HepG2 (cell line): ENCODE measurements around the gene FCMR. TPM values are rescaled to one million over a fixed set of nuclear protein-coding genes. Genes with fewer than 3 reads are reported as not detected.

Experiments
- ATAC-seq: fragments of 200-7000 bp; cut with Tn5 transposase; 3 replicates; pipeline ENCODE4 v1.9.1; 2020; ENCODE audit warnings: mild to moderate bottlenecking, moderate library complexity
- BruUV-seq: library from RNA; stranded (reverse); fragments of 400-500 nt; replicated peaks from 2 replicates; lab custom pipeline; 2021; lab: Mats Ljungman, UMichigan
- CTCF ChIA-PET: fragments of 300-600 bp; formaldehyde crosslinking; extraction: SDS; loops from one replicate; lab custom pipeline; 2021; ENCODE audit warnings: low total read pairs, inconsistent platforms, low intra/inter-chr PET ratio; lab: Yijun Ruan, JAX
- POLR2A ChIA-PET: fragments of 350-600 bp; sonication (Branson Sonifier 250); formaldehyde crosslinking; loops from one replicate; lab custom pipeline; 2020; ENCODE audit warnings: antibody characterized with exemption, inconsistent platforms; lab: Yijun Ruan, JAX
- DNase-seq: peaks from one replicate; pipeline ENCODE4 v3.0.0-alpha.2; 2015; ENCODE audit warnings: low spot score
- FAIRE-seq: peaks from 3 replicates; lab custom pipeline; 2011; peaks lifted over from hg19 to GRCh38; lab: Jason Lieb, UNC
- H2AFZ ChIP-seq: one replicate; pipeline ENCODE4 v1.6.1; 2011; ENCODE audit warnings: low read length, inconsistent platforms
- H3K27ac ChIP-seq: fragments of 300-600 bp; 3 replicates; pipeline ENCODE4 v1.8.0; 2011; ENCODE audit warnings: mixed run types, mild to moderate bottlenecking, mixed read lengths, low read length, inconsistent platforms; ENCODE audit not compliant: insufficient read depth; ENCODE audit errors: extremely low read length
- H3K27me3 ChIP-seq, 2 experiments: fragments of 200-600 bp in 1 of 2; 2 replicates in 1 of 2; 3 replicates in 1 of 2; pipeline versions ENCODE4 v1.6.0 to v1.8.0; 2011; ENCODE audit warnings: low read length in 2 of 2, mild to moderate bottlenecking in 2 of 2, moderate library complexity in 2 of 2, inconsistent platforms in 1 of 2; ENCODE audit not compliant: insufficient read depth in 2 of 2, control insufficient read depth in 1 of 2
- H3K36me3 ChIP-seq, 2 experiments: fragments of 200-600 bp in 1 of 2; replicated peaks in 1 of 2; 2 replicates in 1 of 2; 3 replicates in 1 of 2; pipeline versions ENCODE4 v1.5.1 to v1.8.0; 2011; ENCODE audit warnings: low read length in 2 of 2, inconsistent platforms in 1 of 2; ENCODE audit not compliant: insufficient read depth in 2 of 2, control insufficient read depth in 1 of 2
- H3K4me1 ChIP-seq: 2 replicates; pipeline ENCODE4 v1.5.1; 2012; ENCODE audit warnings: low read length, inconsistent platforms; ENCODE audit not compliant: insufficient read depth
- H3K4me2 ChIP-seq: 2 replicates; pipeline ENCODE4 v1.6.0; 2011; ENCODE audit warnings: low read depth, low read length, inconsistent platforms
- H3K4me3 ChIP-seq, 3 experiments: fragments of 200-600 bp in 1 of 3; sonication (generic), shearing (Covaris generic) in 1 of 3; replicated peaks in 1 of 3; 2 replicates each; pipeline ENCODE4 v1.5.1; 2011 to 2016; ENCODE audit warnings: low read length in 3 of 3, inconsistent platforms in 2 of 3, low read depth in 2 of 3, mild to moderate bottlenecking in 2 of 3, control low read depth in 1 of 3, mixed read lengths in 1 of 3; ENCODE audit not compliant: insufficient read depth in 1 of 3
- H3K79me2 ChIP-seq: one replicate; pipeline ENCODE4 v1.6.1; 2011; ENCODE audit warnings: low read length, inconsistent platforms; ENCODE audit not compliant: insufficient read depth
- H3K9ac ChIP-seq: 2 replicates; pipeline ENCODE4 v1.6.0; 2011; ENCODE audit warnings: mild to moderate bottlenecking, low read depth, low read length, inconsistent platforms; ENCODE audit not compliant: insufficient read depth
- H3K9me3 ChIP-seq: 2 replicates; pipeline ENCODE4 v1.5.1; 2012; ENCODE audit warnings: mild to moderate bottlenecking, low read length
- H4K20me1 ChIP-seq: 2 replicates; pipeline ENCODE4 v1.6.0; 2011; ENCODE audit warnings: inconsistent platforms, mild to moderate bottlenecking, low read length, moderate library complexity; ENCODE audit not compliant: insufficient read depth
- EZH2 ChIP-seq: conservative IDR thresholded peaks from 2 replicates; pipeline ENCODE4 v1.6.1; 2012; ENCODE audit warnings: mild to moderate bottlenecking, low read depth, low read length, moderate library complexity
- HNRNPK ChIP-seq: fragments of 200-400 bp; formaldehyde crosslinking; IDR thresholded peaks from 2 replicates; pipeline ENCODE4 v1.6.1; 2018; ENCODE audit warnings: low read length, low read depth, moderate library complexity, mild to moderate bottlenecking; ENCODE audit not compliant: poor library complexity, severe bottlenecking
- KDM2A ChIP-seq: sonication (generic); formaldehyde crosslinking; IDR thresholded peaks from 2 replicates; pipeline ENCODE4 v1.4.0; 2020; ENCODE audit warnings: low read depth, missing genetic modification reagents, borderline replicate concordance
- NCOR1 ChIP-seq: fragments of 200-600 bp; sonication (generic); IDR thresholded peaks from 2 replicates; pipeline ENCODE4 v1.7.0; 2017; ENCODE audit warnings: antibody characterized with exemption, low read length, borderline replicate concordance
- PBX3 ChIP-seq: sonication (generic); formaldehyde crosslinking; IDR thresholded peaks from 2 replicates; pipeline ENCODE4 v1.8.1; 2023; ENCODE audit warnings: missing genetic modification reagents, inconsistent platforms, borderline replicate concordance
- ZNF652 ChIP-seq: IDR thresholded peaks from 2 replicates; pipeline ENCODE4 v1.6.1; 2016; ENCODE audit warnings: low read depth, borderline replicate concordance
- ZNF674 ChIP-seq: sonication (generic); formaldehyde crosslinking; IDR thresholded peaks from 2 replicates; pipeline ENCODE4 v1.5.0; 2020; ENCODE audit warnings: low read depth, mild to moderate bottlenecking, missing genetic modification reagents
- ZNF850 ChIP-seq: sonication (generic); formaldehyde crosslinking; conservative IDR thresholded peaks from 2 replicates; pipeline ENCODE4 v1.9.0; 2021; ENCODE audit warnings: mild to moderate bottlenecking, missing genetic modification reagents
- ZSCAN22 ChIP-seq: sonication (generic); formaldehyde crosslinking; IDR thresholded peaks from 2 replicates; pipeline ENCODE4 v1.4.0; 2020; ENCODE audit warnings: mild to moderate bottlenecking, missing genetic modification reagents
- WGBS: methylation state at CpG from one replicate; pipeline ENCODE4 v1.1.6; 2017; ENCODE audit warnings: low lambda C conversion rate; 5-methylcytosine and 5-hydroxymethylcytosine counted together
- in situ Hi-C: cut with HindIII; loops from 2 replicates; pipeline ENCODE4 v1.10.0; 2017; ENCODE audit warnings: low pct_unique_long_range_greater_than_20kb; ENCODE audit not compliant: extremely low pct_ligation_motif_present
- intact Hi-C: fragments of 100-400 bp; cut with micrococcal nuclease; formaldehyde crosslinking; loops from one replicate; pipeline ENCODE4 v1.10.0; 2022; ENCODE audit not compliant: unreplicated experiment
- polyA plus RNA-seq, 8 experiments: library from polyadenylated mRNA; depleted of rRNA in 3 of 8; stranded (reverse) in 7 of 8; unstranded in 1 of 8; fragments of >200 nt; fragmentation: Illumina TruSeq in 4 of 8; extraction: Trizol in 4 of 8; gene quantifications; 2 replicates each; pipeline versions ENCODE4 v1.2.1 to v1.2.3, GENCODE V29; 2011 to 2016; ENCODE audit warnings: low read depth in 4 of 8, missing spikeins in 1 of 8, mixed read lengths in 1 of 8; ENCODE audit not compliant: insufficient read depth in 1 of 8
- total RNA-seq, 5 experiments: library from RNA; depleted of rRNA; stranded (reverse); fragments of >200 nt; fragmentation: Illumina TruSeq; extraction: Trizol; gene quantifications; 2 replicates each; pipeline ENCODE4 v1.2.3, GENCODE V29; 2016; ENCODE audit warnings: low read depth in 1 of 5
- TF ChIP-seq, protein P1 (sequence below): sonication (generic); formaldehyde crosslinking; IDR thresholded peaks from 2 replicates; pipeline ENCODE4 v1.8.0; 2022; ENCODE audit warnings: missing genetic modification reagents, mild to moderate bottlenecking, borderline replicate concordance
- TF ChIP-seq, protein P2 (sequence below): sonication (generic); formaldehyde crosslinking; IDR thresholded peaks from 2 replicates; pipeline ENCODE4 v1.9.0; 2021; ENCODE audit warnings: missing genetic modification reagents, mild to moderate bottlenecking, borderline replicate concordance

FCMR gene
- total and polyA plus RNA-seq, 2 of the 13 experiments (the other 11 are each of a cell fraction or from before 2014, with no cell fraction given): not detected

GRCh38 chr1:206909883-206910318 lies 11.8 kb downstream of the FCMR start:
- FAIRE-seq (no peak), DNase-seq (no peak), ATAC-seq (peak; percentile 8; the same call in 1 of the 3 replicates)
- intact Hi-C loops (loop anchor here (1.0 to 5.0 kb wide), 4 partner anchors 43 to 276 kb away; partner anchors contain the start of gene IL20), in situ Hi-C loops (loop anchor here (5.0 to 25.0 kb wide), 2 partner anchors 173 to 273 kb away; partner anchors contain the start of gene DYRK3)
- H2AFZ ChIP-seq: no peak overlapping the region
- 44% methylated on average over 10 of the region's 14 CpGs for WGBS
- POLR2A ChIA-PET: no interaction called here
- H3K36me3 ChIP-seq: no peaks in the 10 kb centered on the region
- no peaks in the 10 kb centered on the region for H3K4me1 ChIP-seq
- TF ChIP-seq ZNF674 (CRISPR knock-in tag) (no peak), ZSCAN22 (peak; percentile 71), ZNF652 (no peak), EZH2 (0 out of 2 replicates have a peak, but pooled peaks have one; percentile 51)
- H3K27me3 ChIP-seq: peaks cover 4 to 38% of the 10 kb centered on the region in 2 experiments; a peak in 4 of 5 replicates
- H3K4me2 ChIP-seq: peak overlapping the region; percentile 63
- no peaks in the 10 kb centered on the region for H3K79me2 ChIP-seq
- H3K4me3 ChIP-seq: peak overlapping the region; percentile 40 to 61 (median 42); a peak in 2 of 6 replicates
- H3K27ac ChIP-seq: no peak overlapping the region
- no TSS peak for BruUV-seq
- CTCF ChIA-PET: no interaction called here
- H3K9me3 ChIP-seq: no peaks in the 10 kb centered on the region
- H4K20me1 ChIP-seq: no peaks in the 10 kb centered on the region
- no peak overlapping the region for H3K9ac ChIP-seq

DNA sequence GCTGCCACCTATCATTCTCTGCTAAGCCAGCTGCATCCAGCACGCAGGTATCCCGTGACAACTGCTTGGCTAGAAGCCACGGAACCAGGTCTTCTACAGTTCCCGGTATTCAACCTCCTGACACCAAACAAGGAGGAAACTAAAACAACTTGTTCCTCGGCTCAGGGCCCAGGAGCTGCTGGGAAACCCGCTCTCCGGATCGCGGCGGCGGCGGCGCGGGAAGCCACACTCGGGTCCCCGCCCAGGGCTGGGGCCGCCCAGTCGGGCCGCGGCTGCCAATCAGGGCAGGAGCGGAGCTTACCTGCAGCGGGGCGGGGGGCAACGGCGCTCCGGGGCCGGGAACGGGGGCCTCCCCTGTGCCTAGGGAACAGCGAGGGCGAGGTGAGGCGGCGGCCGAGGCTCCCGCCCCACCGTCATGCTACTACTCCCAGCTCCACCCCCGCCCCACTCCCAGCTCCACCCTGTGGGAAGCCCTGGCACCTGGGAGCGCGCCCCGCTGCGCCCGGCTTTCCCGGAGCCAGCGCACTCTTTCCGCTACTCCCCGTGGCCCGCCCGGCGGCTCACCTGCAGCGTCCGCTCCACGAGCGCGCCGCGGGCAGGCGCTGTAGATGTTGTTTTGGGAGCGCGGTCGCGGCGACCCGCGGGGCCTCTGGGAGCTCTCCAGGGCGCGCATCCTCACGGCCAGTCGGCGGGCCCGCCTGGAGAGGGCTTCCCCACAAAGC lies 12.4 kb downstream of the FCMR start:
- H3K9ac ChIP-seq: no peak overlapping the region
- FAIRE-seq: no peak
- TF ChIP-seq KDM2A (0 out of 2 replicates have a peak, but pooled peaks have one; percentile 7), HNRNPK (peak; percentile 20), NCOR1 (no peak), PBX3 (CRISPR knock-in tag) (no peak), ZNF850 (CRISPR knock-in tag) (no peak)
- TF ChIP-seq, protein P1, sequence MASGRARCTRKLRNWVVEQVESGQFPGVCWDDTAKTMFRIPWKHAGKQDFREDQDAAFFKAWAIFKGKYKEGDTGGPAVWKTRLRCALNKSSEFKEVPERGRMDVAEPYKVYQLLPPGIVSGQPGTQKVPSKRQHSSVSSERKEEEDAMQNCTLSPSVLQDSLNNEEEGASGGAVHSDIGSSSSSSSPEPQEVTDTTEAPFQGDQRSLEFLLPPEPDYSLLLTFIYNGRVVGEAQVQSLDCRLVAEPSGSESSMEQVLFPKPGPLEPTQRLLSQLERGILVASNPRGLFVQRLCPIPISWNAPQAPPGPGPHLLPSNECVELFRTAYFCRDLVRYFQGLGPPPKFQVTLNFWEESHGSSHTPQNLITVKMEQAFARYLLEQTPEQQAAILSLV (CRISPR knock-in tag): no peak
- TF ChIP-seq, protein P2, sequence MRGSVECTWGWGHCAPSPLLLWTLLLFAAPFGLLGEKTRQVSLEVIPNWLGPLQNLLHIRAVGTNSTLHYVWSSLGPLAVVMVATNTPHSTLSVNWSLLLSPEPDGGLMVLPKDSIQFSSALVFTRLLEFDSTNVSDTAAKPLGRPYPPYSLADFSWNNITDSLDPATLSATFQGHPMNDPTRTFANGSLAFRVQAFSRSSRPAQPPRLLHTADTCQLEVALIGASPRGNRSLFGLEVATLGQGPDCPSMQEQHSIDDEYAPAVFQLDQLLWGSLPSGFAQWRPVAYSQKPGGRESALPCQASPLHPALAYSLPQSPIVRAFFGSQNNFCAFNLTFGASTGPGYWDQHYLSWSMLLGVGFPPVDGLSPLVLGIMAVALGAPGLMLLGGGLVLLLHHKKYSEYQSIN (CRISPR knock-in tag): no peak

More for the DNA sequence above, 12.4 kb downstream of the FCMR start:
- BruUV-seq: no TSS peak
- no peaks in the 10 kb centered on the region for H4K20me1 ChIP-seq
- H3K79me2 ChIP-seq: no peaks in the 10 kb centered on the region
- 3% methylated on average over 20 of the region's 69 CpGs for WGBS
- peak; percentile 65 for ATAC-seq
- H3K27ac ChIP-seq: no peak overlapping the region
- DNase-seq: no peak
- H3K9me3 ChIP-seq: no peaks in the 10 kb centered on the region
- H3K4me1 ChIP-seq: no peaks in the 10 kb centered on the region
- no peaks in the 10 kb centered on the region for H3K36me3 ChIP-seq
- CTCF ChIA-PET: no interaction called here
- POLR2A ChIA-PET: no interaction called here
- H3K27me3 ChIP-seq: peaks cover 4 to 38% of the 10 kb centered on the region in 2 experiments; a peak in 4 of 5 replicates
- intact Hi-C loops (no loop called here), in situ Hi-C loops (loop anchor here (25.0 kb wide), 1 partner anchor 272 kb away; the partner anchor contains the start of gene DYRK3)
- no peak overlapping the region for H2AFZ ChIP-seq
- peak overlapping the region; percentile 63 for H3K4me2 ChIP-seq
- H3K4me3 ChIP-seq: peak overlapping the region; percentile 40 to 61 (median 42); a peak in 4 of 6 replicates
